Measurements from ENCODE around the gene SLC35F6. TPM values are rescaled to one million over a fixed set of nuclear protein-coding genes. Genes with fewer than 3 reads are reported as not detected.

The SLC35F6 gene
- polyA plus RNA-seq, 1 donor from 2014 or later = 10.8 TPM

- H3K27me3 ChIP-seq (ENCODE audit: insufficient read depth, low read depth, low read length) = no peaks in the 10 kb centered on the region
- no peak overlapping the region for H3K4me3 ChIP-seq (ENCODE audit: low read length)
- no peak overlapping the region for H3K9ac ChIP-seq (ENCODE audit: low read length)
- H3K4me2 ChIP-seq (ENCODE audit: low read length) = no peak overlapping the region
- no peak overlapping the region for H2AFZ ChIP-seq (ENCODE audit: low read depth, low read length)
- no peaks in the 10 kb centered on the region for H3K9me2 ChIP-seq (ENCODE audit: insufficient read depth, low read length)
- H3K27ac ChIP-seq (ENCODE audit: low read length) = no peak overlapping the region
- TF ChIP-seq MXI1 (conservative IDR thresholded peaks at IDR 0.05; ENCODE audit: poor library complexity, severe bottlenecking) (no peak), TAF1 (IDR thresholded peaks at IDR 0.05; ENCODE audit: low read depth) (no peak), POLR2AphosphoS5 (IDR thresholded peaks at IDR 0.05) (no peak), REST (IDR thresholded peaks at IDR 0.05; ENCODE audit: borderline replicate concordance) (no peak), CTCF (IDR thresholded peaks at IDR 0.05; ENCODE audit: poor library complexity, severe bottlenecking) (no peak), SMC3 (conservative IDR thresholded peaks at IDR 0.05; ENCODE audit: poor library complexity) (no peak), EZH2 (IDR thresholded peaks at IDR 0.05; ENCODE audit: borderline replicate concordance, insufficient read depth, low read length, poor library complexity, severe bottlenecking) (no peak), EP300 (conservative IDR thresholded peaks at IDR 0.05; ENCODE audit: poor library complexity, severe bottlenecking) (no peak), RAD21 (conservative IDR thresholded peaks at IDR 0.05) (no peak)
- H3K36me3 ChIP-seq (ENCODE audit: insufficient read depth, low read length) = no peaks in the 10 kb centered on the region
- no peaks in the 10 kb centered on the region for H4K20me1 ChIP-seq (ENCODE audit: insufficient read depth)
- H3K9me3 ChIP-seq (ENCODE audit: low read length) = no peaks in the 10 kb centered on the region
- H3K79me2 ChIP-seq (replicated peaks; ENCODE audit: insufficient read depth, low read length) = no peaks in the 10 kb centered on the region
- H3F3A ChIP-seq (ENCODE audit: insufficient read depth, low read length, poor library complexity, severe bottlenecking) = no peaks in the 10 kb centered on the region
These were observed 37.9 kb upstream of the SLC35F6 start for GRCh38 chr2:26726228-26726627.

- no peak overlapping the region for H3K4me2 ChIP-seq (ENCODE audit: low read length)
- H3F3A ChIP-seq (ENCODE audit: insufficient read depth, low read length, poor library complexity, severe bottlenecking) = no peaks in the 10 kb centered on the region
- no peaks in the 10 kb centered on the region for H3K79me2 ChIP-seq (replicated peaks; ENCODE audit: insufficient read depth, low read length)
- TF ChIP-seq MXI1 (conservative IDR thresholded peaks at IDR 0.05; ENCODE audit: poor library complexity, severe bottlenecking) = no peak
- no peaks in the 10 kb centered on the region for H3K9me3 ChIP-seq (ENCODE audit: low read length)
- no peak overlapping the region for H2AFZ ChIP-seq (ENCODE audit: low read depth, low read length)
- no peak overlapping the region for H3K27ac ChIP-seq (ENCODE audit: low read length)
- H4K20me1 ChIP-seq (ENCODE audit: insufficient read depth) = no peaks in the 10 kb centered on the region
- no peak overlapping the region for H3K9ac ChIP-seq (ENCODE audit: low read length)
- H3K27me3 ChIP-seq (ENCODE audit: insufficient read depth, low read depth, low read length) = no peaks in the 10 kb centered on the region
- no peaks in the 10 kb centered on the region for H3K36me3 ChIP-seq (ENCODE audit: insufficient read depth, low read length)
- H3K9me2 ChIP-seq (ENCODE audit: insufficient read depth, low read length) = no peaks in the 10 kb centered on the region
- no peak overlapping the region for H3K4me3 ChIP-seq (ENCODE audit: low read length)
These were observed 36.2 kb upstream of the SLC35F6 start for GRCh38 chr2:26727641-26728561.
